Measurements from ENCODE around the gene FLOT2.

Gene FLOT2

DNA sequence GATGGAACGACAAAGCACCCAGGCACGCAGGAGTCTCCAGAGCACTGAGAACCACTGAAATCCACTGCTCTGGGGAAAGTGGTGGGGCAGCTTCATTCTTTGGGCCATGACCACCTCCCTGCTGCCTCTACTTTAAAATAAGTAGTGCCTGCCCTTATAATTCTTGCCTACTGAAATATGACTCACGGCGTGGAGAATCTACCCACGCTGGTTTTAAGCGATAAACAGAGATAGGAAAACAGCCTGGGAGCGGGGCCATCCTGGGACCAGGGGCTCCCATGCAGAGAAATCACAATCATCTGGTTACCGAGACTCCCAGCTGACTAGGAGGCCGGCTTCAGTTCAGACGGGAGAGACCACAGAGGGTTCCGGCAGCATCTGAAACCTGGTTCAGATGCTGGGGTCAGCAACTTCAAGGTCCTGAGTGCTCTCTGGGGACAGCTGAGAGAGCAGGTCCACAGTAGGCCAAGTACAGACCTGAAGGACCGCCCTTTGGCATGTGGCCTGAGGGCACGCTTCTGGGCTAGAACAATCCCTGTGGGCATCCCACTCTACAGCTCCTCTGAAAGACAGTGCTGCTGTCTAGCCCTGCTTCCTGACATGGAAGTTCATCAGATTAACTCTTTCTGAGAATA lies 14.0 kb upstream of the FLOT2 start:
- Histone ChIP-seq H2AFZ (ENCODE audit: low read length) (no peak overlapping the region), H3K4me2 (ENCODE audit: low read length) (no peak overlapping the region), H3K27ac (ENCODE audit: low read depth, low read length, poor library complexity, severe bottlenecking) (no peak overlapping the region), H3K4me3 (ENCODE audit: low read depth, low read length, poor library complexity, severe bottlenecking) (no peak overlapping the region), H4K20me1 (ENCODE audit: insufficient read depth, low read length) (no peaks in the 10 kb centered on the region), H3K36me3 (ENCODE audit: insufficient read depth, low read length) (peaks cover 96% of the 10 kb centered on the region), H3K79me2 (ENCODE audit: insufficient read depth, low read length) (no peaks in the 10 kb centered on the region), H3K9me2 (ENCODE audit: low read depth, low read length) (no peaks in the 10 kb centered on the region), H3K9ac (ENCODE audit: low read length) (no peak overlapping the region), H3K9me3 (ENCODE audit: low read length) (no peaks in the 10 kb centered on the region), H3K27me3 (ENCODE audit: insufficient read depth, low read length) (no peaks in the 10 kb centered on the region), H3F3A (ENCODE audit: insufficient read depth, low read length) (no peaks in the 10 kb centered on the region), H3K4me1 (ENCODE audit: insufficient read depth, low read length, severe bottlenecking) (no peaks in the 10 kb centered on the region)
- no peak for TF ChIP-seq EZH2 (IDR thresholded peaks at IDR 0.05; ENCODE audit: borderline replicate concordance, low read length)
- TF ChIP-seq, protein P1, sequence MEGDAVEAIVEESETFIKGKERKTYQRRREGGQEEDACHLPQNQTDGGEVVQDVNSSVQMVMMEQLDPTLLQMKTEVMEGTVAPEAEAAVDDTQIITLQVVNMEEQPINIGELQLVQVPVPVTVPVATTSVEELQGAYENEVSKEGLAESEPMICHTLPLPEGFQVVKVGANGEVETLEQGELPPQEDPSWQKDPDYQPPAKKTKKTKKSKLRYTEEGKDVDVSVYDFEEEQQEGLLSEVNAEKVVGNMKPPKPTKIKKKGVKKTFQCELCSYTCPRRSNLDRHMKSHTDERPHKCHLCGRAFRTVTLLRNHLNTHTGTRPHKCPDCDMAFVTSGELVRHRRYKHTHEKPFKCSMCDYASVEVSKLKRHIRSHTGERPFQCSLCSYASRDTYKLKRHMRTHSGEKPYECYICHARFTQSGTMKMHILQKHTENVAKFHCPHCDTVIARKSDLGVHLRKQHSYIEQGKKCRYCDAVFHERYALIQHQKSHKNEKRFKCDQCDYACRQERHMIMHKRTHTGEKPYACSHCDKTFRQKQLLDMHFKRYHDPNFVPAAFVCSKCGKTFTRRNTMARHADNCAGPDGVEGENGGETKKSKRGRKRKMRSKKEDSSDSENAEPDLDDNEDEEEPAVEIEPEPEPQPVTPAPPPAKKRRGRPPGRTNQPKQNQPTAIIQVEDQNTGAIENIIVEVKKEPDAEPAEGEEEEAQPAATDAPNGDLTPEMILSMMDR (IDR thresholded peaks at IDR 0.05; ENCODE audit: low read length), result no peak

DNA sequence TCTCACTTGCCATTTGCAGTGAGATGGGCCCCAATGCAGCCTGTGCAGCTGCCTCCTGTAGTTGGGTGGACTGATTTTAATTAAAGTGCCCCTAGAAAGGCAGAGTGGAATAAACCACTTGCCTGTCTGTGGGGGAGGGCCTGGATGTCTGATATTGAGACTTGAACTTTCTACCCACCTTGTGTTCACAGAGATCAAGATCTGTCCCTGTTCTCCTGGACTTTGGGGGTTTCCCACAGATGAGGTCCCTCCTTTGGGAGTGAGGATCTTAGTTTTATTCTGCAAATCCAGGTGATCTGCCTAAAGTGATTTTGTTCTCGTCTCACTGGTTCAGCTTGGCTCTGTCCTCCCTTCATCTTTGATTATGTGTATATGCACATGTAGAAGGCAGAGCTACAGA lies 13.0 kb upstream of the FLOT2 start:
- TF ChIP-seq, protein P1 (IDR thresholded peaks at IDR 0.05; ENCODE audit: low read length), result no peak
- TF ChIP-seq EZH2 (IDR thresholded peaks at IDR 0.05; ENCODE audit: borderline replicate concordance, low read length), result no peak
- H3K9me3 ChIP-seq (ENCODE audit: low read length), result no peaks in the 10 kb centered on the region
- no peaks in the 10 kb centered on the region for H3K27me3 ChIP-seq (ENCODE audit: insufficient read depth, low read length)
- H3F3A ChIP-seq (ENCODE audit: insufficient read depth, low read length), result 0 out of 2 replicates have a peak, but pooled peaks cover under 1% of the 10 kb centered on the region
- H3K9ac ChIP-seq (ENCODE audit: low read length), result no peak overlapping the region
- no peak overlapping the region for H2AFZ ChIP-seq (ENCODE audit: low read length)
- no peaks in the 10 kb centered on the region for H3K9me2 ChIP-seq (ENCODE audit: low read depth, low read length)
- H3K4me2 ChIP-seq (ENCODE audit: low read length), result no peak overlapping the region
- no peak overlapping the region for H3K27ac ChIP-seq (ENCODE audit: low read depth, low read length, poor library complexity, severe bottlenecking)
- H3K4me1 ChIP-seq (ENCODE audit: insufficient read depth, low read length, severe bottlenecking), result no peaks in the 10 kb centered on the region
- no peaks in the 10 kb centered on the region for H4K20me1 ChIP-seq (ENCODE audit: insufficient read depth, low read length)
- H3K4me3 ChIP-seq (ENCODE audit: low read depth, low read length, poor library complexity, severe bottlenecking), result no peak overlapping the region
- H3K79me2 ChIP-seq (ENCODE audit: insufficient read depth, low read length), result no peaks in the 10 kb centered on the region
- peaks cover 95% of the 10 kb centered on the region for H3K36me3 ChIP-seq (ENCODE audit: insufficient read depth, low read length)

DNA sequence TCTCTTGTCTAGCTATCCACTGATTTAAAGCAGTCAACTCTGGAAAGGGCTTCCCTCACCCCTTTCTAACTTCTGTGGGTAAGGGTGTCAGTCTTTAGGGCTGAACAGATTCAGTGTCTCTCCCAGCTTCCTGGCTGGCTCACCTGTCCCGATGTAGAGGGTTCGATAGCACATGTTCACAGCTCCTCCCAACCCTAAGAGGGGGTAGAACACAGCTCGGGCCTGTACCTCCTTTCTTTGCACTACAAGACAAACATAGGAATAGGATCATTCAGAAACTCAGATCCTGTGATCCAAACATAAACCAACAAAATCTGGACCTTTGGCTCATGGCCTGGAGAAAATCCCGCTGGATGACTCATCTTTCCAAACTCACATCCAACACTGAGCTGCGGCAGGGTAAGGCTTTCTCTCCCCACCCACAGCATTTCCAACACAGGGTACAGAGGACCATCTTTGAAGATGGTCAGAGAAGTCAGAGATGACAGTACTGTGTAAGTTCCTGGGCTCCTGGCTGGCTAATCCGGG lies 11.2 kb upstream of the FLOT2 start:
- no peaks in the 10 kb centered on the region for H4K20me1 ChIP-seq (ENCODE audit: insufficient read depth, low read length)
- H3K36me3 ChIP-seq (ENCODE audit: insufficient read depth, low read length), result peaks cover 79% of the 10 kb centered on the region
- no peaks in the 10 kb centered on the region for H3K79me2 ChIP-seq (ENCODE audit: insufficient read depth, low read length)
- no peak for TF ChIP-seq EZH2 (IDR thresholded peaks at IDR 0.05; ENCODE audit: borderline replicate concordance, low read length)
- TF ChIP-seq, protein P1 (IDR thresholded peaks at IDR 0.05; ENCODE audit: low read length), result no peak
- H3K9me2 ChIP-seq (ENCODE audit: low read depth, low read length), result no peaks in the 10 kb centered on the region
- no peak overlapping the region for H3K9ac ChIP-seq (ENCODE audit: low read length)
- no peak overlapping the region for H3K27ac ChIP-seq (ENCODE audit: low read depth, low read length, poor library complexity, severe bottlenecking)
- H3K4me3 ChIP-seq (ENCODE audit: low read depth, low read length, poor library complexity, severe bottlenecking), result no peak overlapping the region
- H3K27me3 ChIP-seq (ENCODE audit: insufficient read depth, low read length), result no peaks in the 10 kb centered on the region
- H3K4me1 ChIP-seq (ENCODE audit: insufficient read depth, low read length, severe bottlenecking), result no peaks in the 10 kb centered on the region
- H3K4me2 ChIP-seq (ENCODE audit: low read length), result no peak overlapping the region
- peaks cover 5% of the 10 kb centered on the region; the same call in 1 of the 2 replicates for H3F3A ChIP-seq (ENCODE audit: insufficient read depth, low read length)
- H3K9me3 ChIP-seq (ENCODE audit: low read length), result no peaks in the 10 kb centered on the region
- H2AFZ ChIP-seq (ENCODE audit: low read length), result no peak overlapping the region
